GM21529 (cell line): ENCODE measurements around the gene ZCCHC7.
"Not testable (repeated sequence)": the region's sequence is repeated elsewhere in the genome, so short reads cannot be mapped to it uniquely, and the experiment has no call there.

Experiments
- ATAC-seq: cut with Tn5 transposase; IDR thresholded peaks from one replicate; pipeline ENCODE4 v1.9.1; 2021; ENCODE audit not compliant: unreplicated experiment

Gene ZCCHC7

GRCh38 chr9:37395229-37395628 is 274.9 kb downstream of the ZCCHC7 start:
- no peak for ATAC-seq

GRCh38 chr9:37395663-37396062 is 275.3 kb downstream of the ZCCHC7 start:
- ATAC-seq: no peak

DNA sequence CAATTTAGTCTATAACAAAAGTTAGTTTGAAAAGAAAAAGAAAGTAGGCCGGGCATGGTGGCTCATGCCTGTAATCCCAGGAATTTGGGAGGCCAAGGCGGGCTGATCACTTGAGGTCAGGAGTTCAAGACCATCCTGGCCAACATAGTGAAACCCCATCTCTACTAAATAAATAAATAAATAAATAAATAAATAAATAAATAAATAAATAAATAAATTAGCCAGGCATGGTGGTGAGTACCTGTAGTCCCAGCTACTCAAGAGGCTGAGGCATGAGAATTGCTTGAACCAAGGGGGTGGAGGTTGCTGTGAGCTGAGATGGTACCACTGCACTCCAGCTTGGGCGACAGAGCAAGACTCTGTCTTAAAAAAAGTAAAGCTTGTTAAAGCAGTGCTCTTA is 277.6 kb downstream of the ZCCHC7 start:
- not testable (repeated sequence) for ATAC-seq

DNA sequence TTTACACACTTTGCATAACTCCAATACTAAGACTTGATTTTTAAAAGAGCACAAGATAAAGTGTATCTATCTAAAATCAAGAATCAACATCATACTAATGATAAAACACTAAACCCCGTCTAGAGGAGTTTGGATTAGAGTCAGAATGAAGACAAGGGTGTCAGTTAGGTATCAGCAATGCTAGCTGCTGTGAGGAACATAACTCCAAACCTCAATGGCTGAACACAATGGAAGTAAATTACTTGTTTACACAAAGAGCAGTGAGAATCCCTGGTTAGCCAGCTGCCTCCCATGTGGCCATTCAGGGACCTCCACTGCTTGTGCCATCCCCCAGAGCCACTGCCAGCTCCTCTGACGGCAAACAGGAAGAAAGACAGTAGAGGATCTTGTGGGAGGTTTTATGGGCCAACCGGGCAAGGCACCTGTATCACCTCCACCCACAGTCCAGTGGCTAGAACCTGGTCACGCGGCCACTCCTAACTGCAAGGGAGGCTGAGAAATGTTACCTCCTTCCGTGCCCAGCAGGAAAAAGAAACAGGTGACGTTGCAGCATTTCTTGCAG is 278.2 kb downstream of the ZCCHC7 start:
- no peak for ATAC-seq

- ATAC-seq: no peak
Observed at GRCh38 chr9:37399336-37399735, 279.0 kb downstream of the ZCCHC7 start.

DNA sequence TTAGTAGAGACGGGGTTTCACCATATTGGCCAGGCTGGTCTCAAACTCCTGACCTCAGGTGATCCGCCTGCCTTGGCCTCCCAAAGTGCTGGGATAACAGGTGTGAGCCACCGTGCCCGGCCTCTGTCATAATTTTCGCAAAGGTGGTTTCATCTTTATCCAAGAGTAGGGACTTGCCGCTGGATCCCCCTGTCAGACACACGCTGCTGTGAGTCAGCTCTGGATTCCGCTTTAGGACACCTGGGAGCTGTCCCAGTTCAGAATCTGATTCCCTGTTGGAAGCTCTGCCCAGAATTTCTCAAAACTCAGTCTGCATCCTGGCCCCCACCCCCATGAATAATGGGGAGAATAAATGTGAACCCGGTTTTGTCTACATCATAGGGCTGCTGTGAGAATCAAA is 284.2 kb downstream of the ZCCHC7 start:
- ATAC-seq: no peak

GRCh38 chr9:37405350-37405749 is 285.0 kb downstream of the ZCCHC7 start:
- ATAC-seq: no peak

- ATAC-seq: no peak
Observed at GRCh38 chr9:37405764-37406380, 285.5 kb downstream of the ZCCHC7 start.

GRCh38 chr9:37406603-37407401 is 286.4 kb downstream of the ZCCHC7 start:
- ATAC-seq: no peak

- ATAC-seq: no peak
Observed at GRCh38 chr9:37407468-37407867, 287.1 kb downstream of the ZCCHC7 start.
